ENCODE data around the gene PODXL2. TPM values are rescaled to one million over a fixed set of nuclear protein-coding genes. Genes with fewer than 3 reads are reported as not detected.

The PODXL2 gene
- total RNA-seq, 1 experiment from 2014 or later: 5.7 TPM

GRCh38 chr3:127615631-127616305 lies 13.2 kb upstream of the PODXL2 start:
- H4K20me1 ChIP-seq (ENCODE audit: insufficient read depth): peaks cover 8% of the 10 kb centered on the region; the same call in 1 of the 2 replicates
- BruUV-seq (replicated peaks): no TSS peak
- H3K9ac ChIP-seq (ENCODE audit: low read length): no peak overlapping the region
- RAD21 ChIA-PET (ENCODE audit: low non-redundant PET in 1 of 2, low total read pairs in 2 of 2, uncharacterized antibody in 2 of 2, unreplicated experiment in 2 of 2): no interaction called here
- ATAC-seq: no peak
- intact Hi-C loops (cut with micrococcal nuclease): no loop called here
- CTCF ChIA-PET: no interaction called here
- no peak overlapping the region for H3K4me2 ChIP-seq (ENCODE audit: low read length)
- no peaks in the 10 kb centered on the region for H3K9me3 ChIP-seq (ENCODE audit: control insufficient read depth in 1 of 2, insufficient read depth in 1 of 2, low read depth in 1 of 2, low read length in 2 of 2)
- H3K9me2 ChIP-seq (ENCODE audit: insufficient read depth): no peaks in the 10 kb centered on the region
- H3K4me3 ChIP-seq (replicated peaks in 1 of 2; ENCODE audit: low read depth in 1 of 2, low read length in 2 of 2): no peak overlapping the region
- POLR2A ChIA-PET: no interaction called here
- H3K27ac ChIP-seq (ENCODE audit: low read depth, low read length): no peak overlapping the region
- H3K36me3 ChIP-seq (ENCODE audit: control insufficient read depth in 1 of 2, insufficient read depth in 2 of 2, low read length in 2 of 2): peaks cover 38 to 63% of the 10 kb centered on the region in 2 experiments; a peak in 3 of 4 replicates
- no peak for DNase-seq (ENCODE audit: low read depth, low spot score)
- no peak overlapping the region for H2AFZ ChIP-seq (ENCODE audit: low read depth, low read length, poor library complexity, severe bottlenecking)
- no peaks in the 10 kb centered on the region for H3K27me3 ChIP-seq (ENCODE audit: insufficient read depth, low read length)
- TF ChIP-seq ZFX (IDR thresholded peaks at IDR 0.05): no peak
- TF ChIP-seq SIN3A (IDR thresholded peaks at IDR 0.05; ENCODE audit: low read depth): no peak
- no peak for TF ChIP-seq POLR2A (IDR thresholded peaks at IDR 0.05; ENCODE audit: borderline replicate concordance, extremely low read depth, insufficient read depth, insufficient read length)
- no peak for TF ChIP-seq EZH2 (IDR thresholded peaks at IDR 0.05)
- TF ChIP-seq EZH2phosphoT487 (IDR thresholded peaks at IDR 0.05; ENCODE audit: borderline replicate concordance): no peak
- TF ChIP-seq POLR2AphosphoS5 (IDR thresholded peaks at IDR 0.05; ENCODE audit: low read depth, low read length): no peak
- TF ChIP-seq ELF1 (IDR thresholded peaks at IDR 0.05; ENCODE audit: borderline replicate concordance, low read depth): no peak
- TF ChIP-seq, protein P1, sequence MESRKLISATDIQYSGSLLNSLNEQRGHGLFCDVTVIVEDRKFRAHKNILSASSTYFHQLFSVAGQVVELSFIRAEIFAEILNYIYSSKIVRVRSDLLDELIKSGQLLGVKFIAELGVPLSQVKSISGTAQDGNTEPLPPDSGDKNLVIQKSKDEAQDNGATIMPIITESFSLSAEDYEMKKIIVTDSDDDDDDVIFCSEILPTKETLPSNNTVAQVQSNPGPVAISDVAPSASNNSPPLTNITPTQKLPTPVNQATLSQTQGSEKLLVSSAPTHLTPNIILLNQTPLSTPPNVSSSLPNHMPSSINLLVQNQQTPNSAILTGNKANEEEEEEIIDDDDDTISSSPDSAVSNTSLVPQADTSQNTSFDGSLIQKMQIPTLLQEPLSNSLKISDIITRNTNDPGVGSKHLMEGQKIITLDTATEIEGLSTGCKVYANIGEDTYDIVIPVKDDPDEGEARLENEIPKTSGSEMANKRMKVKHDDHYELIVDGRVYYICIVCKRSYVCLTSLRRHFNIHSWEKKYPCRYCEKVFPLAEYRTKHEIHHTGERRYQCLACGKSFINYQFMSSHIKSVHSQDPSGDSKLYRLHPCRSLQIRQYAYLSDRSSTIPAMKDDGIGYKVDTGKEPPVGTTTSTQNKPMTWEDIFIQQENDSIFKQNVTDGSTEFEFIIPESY (IDR thresholded peaks at IDR 0.05; ENCODE audit: extremely low read depth, insufficient replicate concordance, low read length): no peak
- TF ChIP-seq TCF7L2 (IDR thresholded peaks at IDR 0.05; ENCODE audit: borderline replicate concordance, extremely low read depth, insufficient read depth, insufficient read length): no peak
- no peak for TF ChIP-seq ATF3 (IDR thresholded peaks at IDR 0.05)
- TF ChIP-seq, protein P2, sequence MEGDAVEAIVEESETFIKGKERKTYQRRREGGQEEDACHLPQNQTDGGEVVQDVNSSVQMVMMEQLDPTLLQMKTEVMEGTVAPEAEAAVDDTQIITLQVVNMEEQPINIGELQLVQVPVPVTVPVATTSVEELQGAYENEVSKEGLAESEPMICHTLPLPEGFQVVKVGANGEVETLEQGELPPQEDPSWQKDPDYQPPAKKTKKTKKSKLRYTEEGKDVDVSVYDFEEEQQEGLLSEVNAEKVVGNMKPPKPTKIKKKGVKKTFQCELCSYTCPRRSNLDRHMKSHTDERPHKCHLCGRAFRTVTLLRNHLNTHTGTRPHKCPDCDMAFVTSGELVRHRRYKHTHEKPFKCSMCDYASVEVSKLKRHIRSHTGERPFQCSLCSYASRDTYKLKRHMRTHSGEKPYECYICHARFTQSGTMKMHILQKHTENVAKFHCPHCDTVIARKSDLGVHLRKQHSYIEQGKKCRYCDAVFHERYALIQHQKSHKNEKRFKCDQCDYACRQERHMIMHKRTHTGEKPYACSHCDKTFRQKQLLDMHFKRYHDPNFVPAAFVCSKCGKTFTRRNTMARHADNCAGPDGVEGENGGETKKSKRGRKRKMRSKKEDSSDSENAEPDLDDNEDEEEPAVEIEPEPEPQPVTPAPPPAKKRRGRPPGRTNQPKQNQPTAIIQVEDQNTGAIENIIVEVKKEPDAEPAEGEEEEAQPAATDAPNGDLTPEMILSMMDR (IDR thresholded peaks at IDR 0.05 in 2 of 3, conservative IDR thresholded peaks at IDR 0.05 in 1 of 3; ENCODE audit: borderline replicate concordance in 1 of 3, insufficient read depth in 1 of 3, low read depth in 2 of 3, low read length in 2 of 3): no peak
- TF ChIP-seq, protein P3, sequence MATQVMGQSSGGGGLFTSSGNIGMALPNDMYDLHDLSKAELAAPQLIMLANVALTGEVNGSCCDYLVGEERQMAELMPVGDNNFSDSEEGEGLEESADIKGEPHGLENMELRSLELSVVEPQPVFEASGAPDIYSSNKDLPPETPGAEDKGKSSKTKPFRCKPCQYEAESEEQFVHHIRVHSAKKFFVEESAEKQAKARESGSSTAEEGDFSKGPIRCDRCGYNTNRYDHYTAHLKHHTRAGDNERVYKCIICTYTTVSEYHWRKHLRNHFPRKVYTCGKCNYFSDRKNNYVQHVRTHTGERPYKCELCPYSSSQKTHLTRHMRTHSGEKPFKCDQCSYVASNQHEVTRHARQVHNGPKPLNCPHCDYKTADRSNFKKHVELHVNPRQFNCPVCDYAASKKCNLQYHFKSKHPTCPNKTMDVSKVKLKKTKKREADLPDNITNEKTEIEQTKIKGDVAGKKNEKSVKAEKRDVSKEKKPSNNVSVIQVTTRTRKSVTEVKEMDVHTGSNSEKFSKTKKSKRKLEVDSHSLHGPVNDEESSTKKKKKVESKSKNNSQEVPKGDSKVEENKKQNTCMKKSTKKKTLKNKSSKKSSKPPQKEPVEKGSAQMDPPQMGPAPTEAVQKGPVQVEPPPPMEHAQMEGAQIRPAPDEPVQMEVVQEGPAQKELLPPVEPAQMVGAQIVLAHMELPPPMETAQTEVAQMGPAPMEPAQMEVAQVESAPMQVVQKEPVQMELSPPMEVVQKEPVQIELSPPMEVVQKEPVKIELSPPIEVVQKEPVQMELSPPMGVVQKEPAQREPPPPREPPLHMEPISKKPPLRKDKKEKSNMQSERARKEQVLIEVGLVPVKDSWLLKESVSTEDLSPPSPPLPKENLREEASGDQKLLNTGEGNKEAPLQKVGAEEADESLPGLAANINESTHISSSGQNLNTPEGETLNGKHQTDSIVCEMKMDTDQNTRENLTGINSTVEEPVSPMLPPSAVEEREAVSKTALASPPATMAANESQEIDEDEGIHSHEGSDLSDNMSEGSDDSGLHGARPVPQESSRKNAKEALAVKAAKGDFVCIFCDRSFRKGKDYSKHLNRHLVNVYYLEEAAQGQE (IDR thresholded peaks at IDR 0.05; ENCODE audit: low read depth): no peak
- peaks cover 32% of the 10 kb centered on the region for H3K79me2 ChIP-seq (ENCODE audit: insufficient read depth, low read length)
- H3K4me1 ChIP-seq (ENCODE audit: control insufficient read depth in 1 of 2, insufficient read depth in 2 of 2, low read length in 2 of 2): no peaks in the 10 kb centered on the region
